Tibial nerve (tissue), 3 donors: ENCODE data around the gene GJA9.

Experiments used
- CTCF ChIP-seq, 5 experiments: fragments of 200-600 bp in 3 of 5; fragments of 450-650 bp in 2 of 5; sonication (generic) in 3 of 5; IDR thresholded peaks; one replicate each; pipeline ENCODE4 v1.5.1; 2016 to 2019; ENCODE audit warnings: antibody characterized with exemption in 5 of 5, mild to moderate bottlenecking in 3 of 5, moderate library complexity in 2 of 5
- POLR2A ChIP-seq, 2 donors: fragments of 450-650 bp; IDR thresholded peaks; one replicate each; pipeline ENCODE4 v1.6.1; 2017; ENCODE audit warnings: antibody characterized with exemption in 2 of 2, mild to moderate bottlenecking in 2 of 2, moderate library complexity in 2 of 2

GRCh38 chr1:38918568-38918967 lies 37.2 kb upstream of the GJA9 start:
- TF ChIP-seq CTCF (IDR thresholded peaks at IDR 0.05) (no peak), POLR2A (IDR thresholded peaks at IDR 0.05) (no peak)
